Loucy (cell line): ENCODE results near the gene ERF.

ENCODE experiments used
- H2AFZ ChIP-seq: fragments of 200-600 bp; sonication (generic); 2 replicates; pipeline ENCODE4 v1.6.0; 2016; ENCODE audit warnings: antibody characterized with exemption, mild to moderate bottlenecking, low read length, moderate library complexity
- H3F3A ChIP-seq: fragments of 200-600 bp; 2 replicates; pipeline ENCODE4 v1.6.0; 2016; ENCODE audit warnings: antibody characterized with exemption, low read depth, mild to moderate bottlenecking
- H3K27me3 ChIP-seq: fragments of 200-600 bp; sonication (generic); 2 replicates; pipeline ENCODE4 v1.6.1; 2014; ENCODE audit warnings: low read length, mild to moderate bottlenecking; ENCODE audit not compliant: insufficient read depth, poor library complexity, severe bottlenecking
- H3K36me3 ChIP-seq: fragments of 200-600 bp; sonication (generic); 2 replicates; pipeline ENCODE4 v1.6.1; 2016; ENCODE audit warnings: low read length; ENCODE audit not compliant: insufficient read depth
- H3K4me1 ChIP-seq: fragments of 200-600 bp; sonication (generic); 2 replicates; pipeline ENCODE4 v1.5.1; 2014; ENCODE audit warnings: low read length, mild to moderate bottlenecking; ENCODE audit not compliant: insufficient read depth, poor library complexity, severe bottlenecking
- H3K4me2 ChIP-seq: fragments of 200-600 bp; sonication (generic); 2 replicates; pipeline ENCODE4 v1.6.0; 2014; ENCODE audit warnings: antibody characterized with exemption, low read length, low read depth, mild to moderate bottlenecking; ENCODE audit not compliant: poor library complexity, severe bottlenecking
- H3K4me3 ChIP-seq: fragments of 200-600 bp; sonication (generic); 2 replicates; pipeline ENCODE4 v1.5.1; 2014; ENCODE audit warnings: low read length, mild to moderate bottlenecking, mixed read lengths; ENCODE audit not compliant: poor library complexity, severe bottlenecking
- H3K79me2 ChIP-seq: fragments of 200-600 bp; sonication (generic); 2 replicates; pipeline ENCODE4 v1.6.1; 2014; ENCODE audit warnings: low read length; ENCODE audit not compliant: insufficient read depth
- H3K9ac ChIP-seq: fragments of 200-600 bp; sonication (generic); 2 replicates; pipeline ENCODE4 v1.6.0; 2014; ENCODE audit warnings: mild to moderate bottlenecking, low read depth, low read length, moderate library complexity; ENCODE audit not compliant: poor library complexity, severe bottlenecking
- H3K9me2 ChIP-seq: fragments of 200-600 bp; sonication (generic); replicated peaks from 2 replicates; pipeline ENCODE4 v1.6.1; 2016; ENCODE audit warnings: low read depth, low read length, mixed read lengths
- H3K9me3 ChIP-seq: fragments of 200-600 bp; sonication (generic); 2 replicates; pipeline ENCODE4 v1.6.1; 2014; ENCODE audit warnings: mild to moderate bottlenecking, antibody characterized with exemption, low read length, low read depth; ENCODE audit not compliant: insufficient read depth
- H4K20me1 ChIP-seq: fragments of 200-600 bp; sonication (generic); 2 replicates; pipeline ENCODE4 v1.6.0; 2014; ENCODE audit warnings: antibody characterized with exemption, low read length, mild to moderate bottlenecking; ENCODE audit not compliant: insufficient read depth, poor library complexity, severe bottlenecking
- EZH2phosphoT487 ChIP-seq: fragments of 200-600 bp; IDR thresholded peaks from 2 replicates; pipeline ENCODE4 v1.6.1; 2018; ENCODE audit warnings: antibody characterized with exemption, mild to moderate bottlenecking, moderate library complexity, borderline replicate concordance
- TF ChIP-seq, protein P1 (sequence below): fragments of 200-600 bp; sonication (generic); conservative IDR thresholded peaks from 2 replicates; pipeline ENCODE4 v1.5.1; 2014; ENCODE audit warnings: mild to moderate bottlenecking, antibody characterized with exemption, low read length

ERF gene

DNA sequence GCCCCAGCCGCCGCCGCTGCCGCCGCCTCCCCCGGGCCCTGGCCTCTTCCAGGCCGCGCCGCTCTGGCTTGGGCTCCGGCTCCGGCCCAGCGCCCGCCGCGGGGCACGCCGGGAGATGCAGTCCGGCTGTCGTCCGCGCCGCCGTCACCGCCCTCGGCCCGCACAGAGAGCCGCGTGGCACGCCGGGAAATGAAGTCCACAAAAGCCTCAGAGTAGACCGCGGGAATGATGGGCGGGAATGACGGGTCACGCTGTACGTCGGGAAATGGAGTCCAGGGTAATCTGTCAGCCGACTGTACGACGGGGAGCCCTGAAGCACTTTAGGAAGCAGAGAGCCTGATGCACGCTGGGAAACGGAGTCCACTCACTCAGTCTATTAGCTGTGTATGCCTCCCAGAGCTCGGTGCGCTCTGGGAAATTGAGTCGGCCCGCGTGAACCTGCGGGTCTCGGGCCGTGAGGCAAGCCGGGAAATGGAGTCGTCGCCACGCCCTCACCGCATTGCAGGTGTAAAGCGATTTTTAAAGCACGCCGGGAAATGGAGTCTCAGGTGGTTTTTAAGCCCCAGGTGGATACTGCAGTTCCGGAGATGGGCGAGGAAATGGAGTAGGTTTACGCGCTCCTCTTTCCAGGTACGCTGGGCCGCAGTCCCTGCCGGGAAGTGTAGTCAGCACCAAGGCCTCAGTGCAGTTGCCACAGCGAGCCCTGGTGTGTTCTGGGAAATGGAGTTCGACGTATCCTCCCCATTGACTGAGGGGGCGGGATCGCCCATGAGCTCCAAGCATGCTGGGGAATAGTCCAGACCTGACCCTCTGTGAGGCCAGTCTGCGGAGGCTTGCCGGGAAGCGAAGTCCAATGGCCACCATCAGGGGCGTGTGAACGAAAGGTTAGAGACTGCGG, 12.2 kb downstream of the ERF start, which contains the start of gene GSK3A:
Gene GSK3A, minus strand, starts transcription at position 91 of the 898 bp plus-strand sequence. CDS start 137 bp downstream, outside the sequence.
- Histone ChIP-seq H3K36me3 (no peaks in the 10 kb centered on the region), H4K20me1 (peaks cover 8% of the 10 kb centered on the region), H3F3A (no peaks in the 10 kb centered on the region), H3K9me3 (no peaks in the 10 kb centered on the region), H3K4me1 (peaks cover 30% of the 10 kb centered on the region), H3K27me3 (no peaks in the 10 kb centered on the region), H3K79me2 (peaks cover 37% of the 10 kb centered on the region), H3K9ac (peak within 1 kb of the TSS; percentile 93), H3K4me3 (peak within 1 kb of the TSS; percentile 78), H3K4me2 (peak within 1 kb of the TSS; percentile 90), H3K9me2 (no peaks in the 10 kb centered on the region), H2AFZ (peak within 1 kb of the TSS; percentile 84)
- TF ChIP-seq, protein P1, sequence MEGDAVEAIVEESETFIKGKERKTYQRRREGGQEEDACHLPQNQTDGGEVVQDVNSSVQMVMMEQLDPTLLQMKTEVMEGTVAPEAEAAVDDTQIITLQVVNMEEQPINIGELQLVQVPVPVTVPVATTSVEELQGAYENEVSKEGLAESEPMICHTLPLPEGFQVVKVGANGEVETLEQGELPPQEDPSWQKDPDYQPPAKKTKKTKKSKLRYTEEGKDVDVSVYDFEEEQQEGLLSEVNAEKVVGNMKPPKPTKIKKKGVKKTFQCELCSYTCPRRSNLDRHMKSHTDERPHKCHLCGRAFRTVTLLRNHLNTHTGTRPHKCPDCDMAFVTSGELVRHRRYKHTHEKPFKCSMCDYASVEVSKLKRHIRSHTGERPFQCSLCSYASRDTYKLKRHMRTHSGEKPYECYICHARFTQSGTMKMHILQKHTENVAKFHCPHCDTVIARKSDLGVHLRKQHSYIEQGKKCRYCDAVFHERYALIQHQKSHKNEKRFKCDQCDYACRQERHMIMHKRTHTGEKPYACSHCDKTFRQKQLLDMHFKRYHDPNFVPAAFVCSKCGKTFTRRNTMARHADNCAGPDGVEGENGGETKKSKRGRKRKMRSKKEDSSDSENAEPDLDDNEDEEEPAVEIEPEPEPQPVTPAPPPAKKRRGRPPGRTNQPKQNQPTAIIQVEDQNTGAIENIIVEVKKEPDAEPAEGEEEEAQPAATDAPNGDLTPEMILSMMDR = no peak
- TF ChIP-seq EZH2phosphoT487 = no peak

DNA sequence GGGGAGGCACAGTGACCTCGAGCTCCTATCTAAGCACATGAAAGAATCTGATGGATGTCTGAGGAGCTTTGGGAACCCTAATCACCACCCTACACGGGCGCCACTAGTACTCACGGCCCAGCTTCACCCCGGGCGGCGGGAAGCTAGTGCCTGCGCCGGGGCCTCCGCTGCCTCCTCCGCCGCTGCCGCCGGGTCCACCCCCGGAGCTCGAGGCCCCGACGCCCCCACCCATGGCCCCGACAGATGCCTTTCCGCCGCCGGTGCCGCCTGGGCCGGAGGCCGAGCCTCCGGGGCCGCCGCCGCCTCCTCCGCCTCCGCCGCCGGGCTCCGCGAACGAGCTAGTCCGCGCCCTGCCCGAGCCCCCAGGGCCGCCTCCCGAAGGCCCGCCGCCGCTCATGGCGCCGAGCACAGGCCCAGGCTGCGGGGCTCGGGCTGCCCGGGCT, 12.8 kb downstream of the ERF start:
- H3K9ac ChIP-seq = peak overlapping the region; percentile 93
- peak overlapping the region; percentile 90 for H3K4me2 ChIP-seq
- H2AFZ ChIP-seq = no peak overlapping the region
- H4K20me1 ChIP-seq = peaks cover 8% of the 10 kb centered on the region
- peaks cover 37% of the 10 kb centered on the region for H3K79me2 ChIP-seq
- no peaks in the 10 kb centered on the region for H3K9me3 ChIP-seq
- H3K36me3 ChIP-seq = no peaks in the 10 kb centered on the region
- H3K9me2 ChIP-seq = no peaks in the 10 kb centered on the region
- H3K4me3 ChIP-seq = peak overlapping the region; percentile 78
- no peaks in the 10 kb centered on the region for H3K27me3 ChIP-seq
- peaks cover 30% of the 10 kb centered on the region for H3K4me1 ChIP-seq
- no peak for TF ChIP-seq EZH2phosphoT487
- TF ChIP-seq, protein P1 = no peak
- no peaks in the 10 kb centered on the region for H3F3A ChIP-seq

DNA sequence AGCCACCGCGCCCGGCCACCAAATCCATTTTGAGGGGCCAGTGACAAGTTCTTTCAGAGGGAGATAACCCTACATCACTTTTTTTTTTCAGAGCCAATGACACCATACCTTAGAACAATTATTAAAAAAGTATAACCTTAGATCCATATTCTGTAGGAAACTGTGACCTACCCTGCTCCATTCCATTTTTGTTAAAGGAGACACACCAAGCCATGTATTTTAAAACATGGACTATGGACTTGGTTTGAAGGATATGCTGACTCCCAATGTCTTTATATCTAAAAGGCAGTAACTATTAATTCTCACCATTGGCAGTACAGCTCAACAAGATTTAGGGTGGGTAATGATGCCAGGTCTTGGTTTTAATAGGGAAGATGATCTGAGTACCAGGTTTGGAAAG, 13.6 kb downstream of the ERF start:
- peaks cover 37% of the 10 kb centered on the region for H3K79me2 ChIP-seq

More for the DNA sequence above, 13.6 kb downstream of the ERF start:
- Histone ChIP-seq H3K4me1 (peaks cover 30% of the 10 kb centered on the region), H3K9ac (peak overlapping the region; percentile 93), H3K4me3 (peak overlapping the region; percentile 78), H3K27me3 (no peaks in the 10 kb centered on the region), H3K4me2 (peak overlapping the region; percentile 90), H2AFZ (no peak overlapping the region), H3K36me3 (peaks cover 6% of the 10 kb centered on the region; the same call in 1 of the 2 replicates), H4K20me1 (peaks cover 10% of the 10 kb centered on the region), H3F3A (no peaks in the 10 kb centered on the region), H3K9me2 (no peaks in the 10 kb centered on the region), H3K9me3 (no peaks in the 10 kb centered on the region)
- TF ChIP-seq, protein P1 = no peak
- no peak for TF ChIP-seq EZH2phosphoT487
